Stimulated activated CD4-positive, alpha-beta T cell treated with anti-CD3 and anti-CD28 coated beads, Interleukin-15, amount 100 ng/mL, for 24 hours (primary cell): ENCODE data around the gene TNK1.

Experiments used
- DNase-seq: peaks from one replicate; pipeline ENCODE4 v3.0.0-alpha.2; 2020

The TNK1 gene

GRCh38 chr17:7437369-7437863, 56.5 kb downstream of the TNK1 start:
- no peak for DNase-seq

GRCh38 chr17:7437950-7438614, 57.2 kb downstream of the TNK1 start:
- peak; percentile 83 for DNase-seq

- no peak for DNase-seq
Observed at GRCh38 chr17:7438656-7439460, 58.0 kb downstream of the TNK1 start.
